C4-2B (cell line): ENCODE measurements around the gene VPS50.

Experiments
- H3K27ac ChIP-seq: fragments of 450-650 bp; 2 replicates; pipeline ENCODE4 v1.5.1; 2017
- CTCF ChIP-seq: fragments of 450-650 bp; conservative IDR thresholded peaks from 2 replicates; pipeline ENCODE4 v1.5.1; 2017; ENCODE audit warnings: mild to moderate bottlenecking
- ZFX ChIP-seq: fragments of 450-650 bp; IDR thresholded peaks from 2 replicates; pipeline ENCODE4 v1.6.1; 2017

The VPS50 gene, protein sequence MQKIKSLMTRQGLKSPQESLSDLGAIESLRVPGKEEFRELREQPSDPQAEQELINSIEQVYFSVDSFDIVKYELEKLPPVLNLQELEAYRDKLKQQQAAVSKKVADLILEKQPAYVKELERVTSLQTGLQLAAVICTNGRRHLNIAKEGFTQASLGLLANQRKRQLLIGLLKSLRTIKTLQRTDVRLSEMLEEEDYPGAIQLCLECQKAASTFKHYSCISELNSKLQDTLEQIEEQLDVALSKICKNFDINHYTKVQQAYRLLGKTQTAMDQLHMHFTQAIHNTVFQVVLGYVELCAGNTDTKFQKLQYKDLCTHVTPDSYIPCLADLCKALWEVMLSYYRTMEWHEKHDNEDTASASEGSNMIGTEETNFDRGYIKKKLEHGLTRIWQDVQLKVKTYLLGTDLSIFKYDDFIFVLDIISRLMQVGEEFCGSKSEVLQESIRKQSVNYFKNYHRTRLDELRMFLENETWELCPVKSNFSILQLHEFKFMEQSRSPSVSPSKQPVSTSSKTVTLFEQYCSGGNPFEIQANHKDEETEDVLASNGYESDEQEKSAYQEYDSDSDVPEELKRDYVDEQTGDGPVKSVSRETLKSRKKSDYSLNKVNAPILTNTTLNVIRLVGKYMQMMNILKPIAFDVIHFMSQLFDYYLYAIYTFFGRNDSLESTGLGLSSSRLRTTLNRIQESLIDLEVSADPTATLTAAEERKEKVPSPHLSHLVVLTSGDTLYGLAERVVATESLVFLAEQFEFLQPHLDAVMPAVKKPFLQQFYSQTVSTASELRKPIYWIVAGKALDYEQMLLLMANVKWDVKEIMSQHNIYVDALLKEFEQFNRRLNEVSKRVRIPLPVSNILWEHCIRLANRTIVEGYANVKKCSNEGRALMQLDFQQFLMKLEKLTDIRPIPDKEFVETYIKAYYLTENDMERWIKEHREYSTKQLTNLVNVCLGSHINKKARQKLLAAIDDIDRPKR

GRCh38 chr7:93231799-93232672 is at the start of gene VPS50:
Gene VPS50, plus strand, starts transcription at chr7:93232366. Its CDS starts 102 bp downstream, at chr7:93232468.
- H3K27ac ChIP-seq: peak within 1 kb of the TSS; percentile 63
- peak; percentile 22; the same call in 1 of the 2 replicates for TF ChIP-seq CTCF
- TF ChIP-seq ZFX: no peak

- H3K27ac ChIP-seq: no peak overlapping the region
- TF ChIP-seq ZFX (no peak), CTCF (no peak)
These were observed 46.7 kb upstream of the VPS50 start for GRCh38 chr7:93185303-93186027.

GRCh38 chr7:93188870-93189634 is 43.1 kb upstream of the VPS50 start:
- TF ChIP-seq ZFX: no peak
- TF ChIP-seq CTCF: no peak

DNA sequence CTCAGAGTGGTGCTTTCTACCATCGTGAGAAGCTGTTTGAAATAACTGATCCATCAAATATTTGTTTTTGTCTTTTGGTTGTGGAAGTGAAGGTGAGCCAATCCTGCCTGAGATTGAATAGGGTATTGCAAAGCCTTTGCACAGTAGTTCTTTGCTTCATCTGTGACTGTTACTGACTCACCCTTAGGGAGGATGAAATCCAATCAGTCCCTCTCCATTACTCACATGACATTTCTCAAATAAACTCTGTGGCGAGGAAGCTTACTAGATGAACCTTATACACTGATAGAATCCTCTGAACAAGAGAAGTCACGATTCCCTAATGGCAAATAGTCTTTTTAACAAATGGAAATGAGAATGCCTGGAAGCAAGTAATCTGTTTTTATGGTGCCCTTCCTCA is 37.8 kb upstream of the VPS50 start:
- no peak overlapping the region for H3K27ac ChIP-seq
- TF ChIP-seq ZFX (no peak), CTCF (no peak)

More at GRCh38 chr7:93188870-93189634, 43.1 kb upstream of the VPS50 start:
- H3K27ac ChIP-seq: no peak overlapping the region

DNA sequence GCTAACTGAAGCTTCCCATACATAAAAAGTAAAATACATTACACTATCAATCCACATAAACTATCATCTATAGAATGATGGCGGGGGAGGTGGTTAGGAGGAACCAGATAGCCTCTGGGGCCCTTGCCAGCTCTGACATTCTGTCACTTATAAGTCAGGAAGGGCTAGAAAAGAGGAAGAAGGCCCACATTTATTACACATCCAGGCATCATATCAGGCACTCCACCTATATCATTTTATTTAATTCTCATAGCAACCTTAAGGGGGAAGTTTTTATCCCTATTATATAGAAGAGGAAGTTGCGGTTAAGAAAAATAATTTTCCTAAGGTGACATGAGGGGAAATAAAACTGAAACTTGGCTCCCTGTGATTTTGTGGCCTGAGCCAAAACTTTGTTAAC is 35.8 kb upstream of the VPS50 start:
- no peak for TF ChIP-seq ZFX
- no peak overlapping the region for H3K27ac ChIP-seq

DNA sequence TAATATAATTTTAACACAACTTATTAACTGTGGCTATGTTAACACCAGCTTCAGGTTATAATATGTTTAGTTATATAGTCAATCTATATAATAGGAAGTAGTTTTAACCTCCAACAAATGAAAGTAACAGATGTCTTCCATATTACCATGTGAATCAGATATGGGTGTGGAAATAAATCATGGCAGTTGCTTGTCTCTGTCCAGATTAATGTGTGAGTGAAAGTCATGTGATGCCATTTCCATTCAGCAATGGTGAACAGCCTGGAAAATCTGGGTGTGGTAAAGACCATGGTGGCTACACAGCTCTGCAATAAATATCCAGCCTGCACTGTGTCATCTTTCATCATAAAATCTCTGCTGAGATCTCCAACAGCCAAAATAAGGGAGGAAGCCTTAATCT is 33.7 kb upstream of the VPS50 start:
- H3K27ac ChIP-seq: no peak overlapping the region
- TF ChIP-seq ZFX: no peak
- TF ChIP-seq CTCF: no peak
